Ovary (tissue), 9 donors: ENCODE data around the gene XXYLT1. TPM values are rescaled to one million over a fixed set of nuclear protein-coding genes. Genes with fewer than 3 reads are reported as not detected.
A peak's percentile ranks its signal among the peaks of the same experiment; 100 is the strongest.

Experiments used
- DNase-seq, 5 donors: peaks; one replicate each; pipeline ENCODE4 v3.0.0-alpha.2; 2019 to 2020
- H3K27ac ChIP-seq, 2 donors: fragments of 200-600 bp; one replicate each; pipeline versions ENCODE4 v1.5.1 to v1.8.0; 2019 to 2022
- H3K27me3 ChIP-seq: fragments of 200-600 bp; one replicate; pipeline ENCODE4 v1.8.0; 2022
- H3K36me3 ChIP-seq: fragments of 200-600 bp; sonication (generic); one replicate; pipeline ENCODE4 v1.5.1; 2019
- H3K4me1 ChIP-seq: one replicate; pipeline ENCODE4 v1.8.1; 2013; ENCODE audit warnings: mild to moderate bottlenecking, moderate library complexity; ENCODE audit not compliant: insufficient read depth
- H3K4me3 ChIP-seq: fragments of 200-600 bp; sonication (generic); one replicate; pipeline ENCODE4 v1.5.1; 2017
- H3K9me3 ChIP-seq, 2 donors: fragments of 200-600 bp in 1 of 2; sonication (generic) in 1 of 2; one replicate each; pipeline versions ENCODE4 v1.5.1 to v1.8.1; 2013 to 2019; ENCODE audit warnings: mild to moderate bottlenecking in 1 of 2, moderate library complexity in 1 of 2
- EP300 ChIP-seq: sonication (generic); formaldehyde crosslinking; IDR thresholded peaks from one replicate; pipeline ENCODE4 v1.6.1; 2017; ENCODE audit warnings: antibody characterized with exemption
- POLR2A ChIP-seq: fragments of 450-650 bp; IDR thresholded peaks from one replicate; pipeline ENCODE4 v1.6.1; 2017; ENCODE audit warnings: antibody characterized with exemption, mild to moderate bottlenecking, moderate library complexity
- WGBS, 3 donors: extraction: QIAGEN DNeasy Blood & Tissue Kit in 1 of 3; methylation state at CpG; one replicate each; pipeline versions ENCODE4 v1.1.5 to v1.1.7; 2013 to 2017; 5-methylcytosine and 5-hydroxymethylcytosine counted together
- intact Hi-C, 4 donors: fragments of 100-400 bp; cut with DNase I; formaldehyde crosslinking; loops; one replicate each; pipeline versions ENCODE4 v1.11.0 to v1.15.1; 2022 to 2023
- polyA plus RNA-seq, 2 donors: library from polyadenylated mRNA; stranded (reverse); fragments of 200-250 nt in 1 of 2; fragments of 350-450 nt in 1 of 2; fragmentation: Illumina TruSeq in 1 of 2; extraction: RNeasy Lipid Tissue Mini Kit (QIAGEN cat#74804) in 1 of 2; gene quantifications; one replicate each; pipeline ENCODE4 v1.2.3, GENCODE V29; 2013 to 2014
- total RNA-seq, 7 donors: library from RNA; depleted of rRNA in 2 of 7; stranded (reverse); fragments of >200 nt in 2 of 7; fragmentation: NEBNext Ultra II Directional in 3 of 7; extraction: Animal tissue kit (Norgen Biotek cat#: 25700) in 3 of 7; gene quantifications; one replicate each; pipeline versions ENCODE4 v1.1.0 to v1.2.4, GENCODE V29; 2016 to 2023
- TF ChIP-seq, protein P1 (sequence below), 3 donors: fragments of 450-650 bp in 2 of 3; fragments of 200-600 bp in 1 of 3; IDR thresholded peaks; one replicate each; pipeline versions ENCODE4 v1.5.1 to v1.8.0; 2016 to 2022; ENCODE audit warnings: antibody characterized with exemption in 3 of 3, mild to moderate bottlenecking in 1 of 3
- donor health status: DM: no; HTN: no; CAD: no; lungs with moderate emphysema.
- donor health status: DM: no; HTN: no; CAD: no.
- donor health status: Bipolar disorder and iron deficiency.
- donor health status: DM: yes; HTN: yes; CAD: no.
- donor health status: DM: no; HTN: no; CAD: no.
- donor health status: DM: yes; HTN: yes; CAD: no.

The XXYLT1 gene
- total and polyA plus RNA-seq, 9 donors: 5.6 to 13.6 (median 10.2) TPM

DNA sequence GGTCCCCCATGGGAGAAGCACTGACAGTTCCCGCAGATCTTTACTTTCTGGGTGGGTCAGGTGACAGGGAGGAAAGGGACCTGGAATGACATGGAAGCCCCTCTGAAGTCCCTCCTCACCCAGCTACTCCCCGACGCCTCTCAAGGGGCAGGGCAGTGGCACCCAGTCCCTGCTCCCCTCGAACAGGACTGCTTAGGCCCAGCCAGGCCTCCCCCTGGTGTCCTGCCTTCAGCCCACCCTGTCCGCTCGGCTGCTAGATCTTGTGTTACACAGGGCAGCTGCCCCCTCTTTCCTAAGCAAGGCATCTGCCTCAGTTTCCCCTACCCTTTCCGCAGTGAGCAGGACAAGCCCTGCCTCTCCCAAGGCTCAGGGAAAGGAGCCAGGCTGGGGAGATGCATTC is 226.5 kb downstream of the XXYLT1 start:
- DNase-seq: peak in 2 of 5 donors; percentile 7 to 16
- WGBS, 3 donors: 92 to 94% (median 92%) methylated on average over 7 of the region's 7 CpGs
- no peaks in the 10 kb centered on the region for H3K9me3 ChIP-seq
- TF ChIP-seq EP300: no peak
- TF ChIP-seq, protein P1, sequence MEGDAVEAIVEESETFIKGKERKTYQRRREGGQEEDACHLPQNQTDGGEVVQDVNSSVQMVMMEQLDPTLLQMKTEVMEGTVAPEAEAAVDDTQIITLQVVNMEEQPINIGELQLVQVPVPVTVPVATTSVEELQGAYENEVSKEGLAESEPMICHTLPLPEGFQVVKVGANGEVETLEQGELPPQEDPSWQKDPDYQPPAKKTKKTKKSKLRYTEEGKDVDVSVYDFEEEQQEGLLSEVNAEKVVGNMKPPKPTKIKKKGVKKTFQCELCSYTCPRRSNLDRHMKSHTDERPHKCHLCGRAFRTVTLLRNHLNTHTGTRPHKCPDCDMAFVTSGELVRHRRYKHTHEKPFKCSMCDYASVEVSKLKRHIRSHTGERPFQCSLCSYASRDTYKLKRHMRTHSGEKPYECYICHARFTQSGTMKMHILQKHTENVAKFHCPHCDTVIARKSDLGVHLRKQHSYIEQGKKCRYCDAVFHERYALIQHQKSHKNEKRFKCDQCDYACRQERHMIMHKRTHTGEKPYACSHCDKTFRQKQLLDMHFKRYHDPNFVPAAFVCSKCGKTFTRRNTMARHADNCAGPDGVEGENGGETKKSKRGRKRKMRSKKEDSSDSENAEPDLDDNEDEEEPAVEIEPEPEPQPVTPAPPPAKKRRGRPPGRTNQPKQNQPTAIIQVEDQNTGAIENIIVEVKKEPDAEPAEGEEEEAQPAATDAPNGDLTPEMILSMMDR (IDR thresholded peaks at IDR 0.05): no peak
- no peak for TF ChIP-seq POLR2A
- no peak overlapping the region for H3K4me3 ChIP-seq
- intact Hi-C loops: no loop called here
- no peak overlapping the region for H3K27ac ChIP-seq
- H3K36me3 ChIP-seq: no peaks in the 10 kb centered on the region
- no peaks in the 10 kb centered on the region for H3K27me3 ChIP-seq
- H3K4me1 ChIP-seq: no peaks in the 10 kb centered on the region

DNA sequence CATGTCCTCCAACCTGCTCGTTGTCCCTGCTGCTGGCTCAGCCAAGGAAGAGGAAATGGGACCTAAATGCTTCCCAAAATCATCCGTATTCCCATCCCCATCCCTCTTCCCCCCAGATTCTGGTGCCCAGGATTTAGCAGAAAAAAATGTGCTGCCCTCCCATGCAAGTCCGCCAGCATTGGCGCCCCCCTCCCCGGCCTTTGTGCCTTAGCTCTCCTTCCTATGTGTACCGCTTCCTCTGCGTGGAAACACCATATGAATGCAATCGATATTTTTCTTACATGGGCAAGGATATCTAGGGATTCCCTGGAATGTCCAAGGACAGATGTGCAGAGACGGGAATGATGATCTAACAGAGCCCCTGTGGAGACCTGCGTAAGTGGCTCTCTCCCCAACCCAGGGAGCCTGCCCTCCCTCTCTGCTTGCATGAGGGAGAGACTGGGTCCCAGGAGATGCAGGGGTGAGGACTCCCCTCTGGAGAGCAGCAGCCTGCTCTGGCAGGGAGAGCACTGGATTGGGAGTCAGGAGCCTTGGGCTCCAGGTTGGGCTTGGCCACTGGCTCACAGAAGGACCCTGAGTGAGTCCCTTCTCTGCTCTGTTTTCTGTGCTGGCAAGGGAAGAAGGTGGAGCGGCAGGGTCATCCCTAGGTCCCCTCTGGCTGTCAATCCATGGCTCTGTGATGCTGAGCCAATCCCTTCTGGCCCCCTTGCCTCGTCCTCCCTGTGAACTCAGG is 227.2 kb downstream of the XXYLT1 start:
- Histone ChIP-seq H3K4me3 (no peak overlapping the region), H3K27me3 (no peaks in the 10 kb centered on the region), H3K36me3 (no peaks in the 10 kb centered on the region), H3K27ac (no peak overlapping the region), H3K9me3 (no peaks in the 10 kb centered on the region), H3K4me1 (no peaks in the 10 kb centered on the region)
- peak in 1 of 5 donors; percentile 13 for DNase-seq
- intact Hi-C loops: no loop called here
- TF ChIP-seq POLR2A: no peak
- no peak for TF ChIP-seq EP300
- TF ChIP-seq, protein P1 (IDR thresholded peaks at IDR 0.05): no peak
- WGBS, 3 donors: 41 to 59% (median 53%) methylated on average over 12 of the region's 12 CpGs

DNA sequence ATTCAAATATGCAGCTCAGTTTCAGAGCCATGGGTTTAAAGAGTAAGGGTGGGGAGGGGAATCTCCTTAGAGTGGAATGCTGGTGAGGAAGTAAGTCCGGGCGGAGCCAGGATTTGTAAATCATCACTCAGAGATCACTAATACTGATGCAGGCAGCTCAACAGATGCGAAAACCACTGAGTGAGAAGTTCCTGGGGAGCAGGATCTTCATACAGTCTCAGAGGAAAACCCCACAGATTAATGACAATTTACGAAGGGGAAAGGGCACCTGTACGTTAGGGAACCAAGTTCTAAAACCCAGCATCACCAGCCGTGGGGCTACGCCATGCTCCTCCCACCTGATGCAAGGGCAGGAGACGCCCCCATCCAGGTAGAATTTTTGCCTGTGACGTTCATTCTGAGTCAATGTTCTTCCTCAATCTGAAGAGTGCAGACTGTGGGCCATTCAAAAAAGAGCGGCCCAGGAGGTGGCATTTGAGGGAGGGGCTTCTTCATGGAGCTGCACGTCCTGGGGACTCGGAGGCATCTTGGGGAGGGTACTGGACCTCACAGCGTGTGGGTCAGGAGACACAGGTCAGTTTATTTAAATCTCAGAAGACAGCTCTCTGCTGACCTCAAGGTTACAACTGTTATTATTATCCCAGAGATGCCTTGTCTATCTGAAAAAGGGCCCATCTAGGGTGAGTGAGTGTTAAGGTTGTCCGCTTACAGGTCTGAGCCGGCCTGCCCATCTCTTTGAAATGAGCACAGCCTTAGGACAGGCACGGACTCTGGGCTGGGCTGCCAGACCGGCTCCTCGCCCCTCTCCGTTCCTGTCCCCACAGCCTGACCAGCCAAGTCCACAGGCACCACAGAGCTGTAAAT is 228.0 kb downstream of the XXYLT1 start:
- WGBS, 3 donors: 52 to 67% (median 57%) methylated on average over 19 of the region's 19 CpGs
- peak in 1 of 5 donors; percentile 7 for DNase-seq
- no peaks in the 10 kb centered on the region for H3K9me3 ChIP-seq
- H3K27me3 ChIP-seq: no peaks in the 10 kb centered on the region
- H3K27ac ChIP-seq: no peak overlapping the region
- intact Hi-C loops: no loop called here
- H3K4me1 ChIP-seq: no peaks in the 10 kb centered on the region
- H3K4me3 ChIP-seq: no peak overlapping the region
- no peaks in the 10 kb centered on the region for H3K36me3 ChIP-seq
- no peak for TF ChIP-seq EP300
- TF ChIP-seq POLR2A: no peak
- TF ChIP-seq, protein P1 (IDR thresholded peaks at IDR 0.05): no peak

DNA sequence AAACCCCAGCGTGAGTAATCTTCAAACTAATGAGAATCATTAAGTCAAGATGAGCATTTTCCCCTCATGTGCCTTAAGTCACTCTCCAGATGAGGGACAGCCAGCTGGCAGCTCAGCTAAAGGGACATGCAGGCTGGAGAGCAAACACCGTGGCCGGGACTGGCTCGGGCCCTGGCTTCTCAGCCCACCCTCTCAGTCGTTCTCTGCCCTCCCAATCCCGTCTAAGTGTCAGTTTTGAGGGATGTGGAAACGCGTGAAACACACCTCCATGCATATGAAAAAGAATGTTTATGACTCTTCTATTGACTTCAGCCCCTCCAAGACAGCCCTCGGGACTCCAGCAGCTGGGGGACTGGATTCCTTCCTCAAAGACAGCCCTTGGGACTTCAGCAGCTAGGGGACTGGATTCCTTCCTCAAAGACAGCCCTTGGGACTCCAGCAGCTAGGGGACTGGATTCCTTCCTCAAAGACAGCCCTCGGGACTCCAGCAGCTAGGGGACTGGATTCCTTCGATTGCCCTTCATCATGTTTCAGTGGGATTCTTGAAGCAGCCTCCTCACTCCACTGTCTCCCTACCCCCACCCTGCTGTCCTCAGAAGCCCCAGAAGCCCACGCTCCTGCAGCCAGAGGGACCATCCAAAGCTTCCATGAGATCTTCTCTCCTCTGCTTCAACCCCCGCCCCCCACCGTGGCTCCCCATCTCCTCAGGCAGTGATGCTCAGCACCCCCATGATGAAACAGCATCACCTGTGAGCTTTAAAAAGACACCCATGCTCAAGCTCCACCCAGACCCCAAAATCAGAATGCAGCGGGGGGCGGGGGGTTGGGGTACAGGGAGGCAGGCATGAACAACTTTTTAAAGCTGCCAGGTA is 228.9 kb downstream of the XXYLT1 start:
- DNase-seq: peak in 1 of 5 donors; percentile 22
- no peaks in the 10 kb centered on the region for H3K4me1 ChIP-seq
- H3K9me3 ChIP-seq: no peaks in the 10 kb centered on the region
- no peaks in the 10 kb centered on the region for H3K36me3 ChIP-seq
- WGBS, 3 donors: 66 to 73% (median 66%) methylated on average over 16 of the region's 16 CpGs
- no peak overlapping the region for H3K4me3 ChIP-seq
- no peaks in the 10 kb centered on the region for H3K27me3 ChIP-seq
- intact Hi-C loops: no loop called here
- H3K27ac ChIP-seq: no peak overlapping the region
- TF ChIP-seq EP300 (no peak), POLR2A (no peak)
- TF ChIP-seq, protein P1 (IDR thresholded peaks at IDR 0.05): no peak
